HG02870 (cell line): ENCODE data around the gene PRKCQ.
A peak's percentile ranks its signal among the peaks of the same experiment; 100 is the strongest.

ENCODE experiments used
- ATAC-seq: cut with Tn5 transposase; IDR thresholded peaks from one replicate; pipeline ENCODE4 v1.9.1; 2021; ENCODE audit warnings: mild to moderate bottlenecking, moderate library complexity; ENCODE audit not compliant: unreplicated experiment

PRKCQ gene

DNA sequence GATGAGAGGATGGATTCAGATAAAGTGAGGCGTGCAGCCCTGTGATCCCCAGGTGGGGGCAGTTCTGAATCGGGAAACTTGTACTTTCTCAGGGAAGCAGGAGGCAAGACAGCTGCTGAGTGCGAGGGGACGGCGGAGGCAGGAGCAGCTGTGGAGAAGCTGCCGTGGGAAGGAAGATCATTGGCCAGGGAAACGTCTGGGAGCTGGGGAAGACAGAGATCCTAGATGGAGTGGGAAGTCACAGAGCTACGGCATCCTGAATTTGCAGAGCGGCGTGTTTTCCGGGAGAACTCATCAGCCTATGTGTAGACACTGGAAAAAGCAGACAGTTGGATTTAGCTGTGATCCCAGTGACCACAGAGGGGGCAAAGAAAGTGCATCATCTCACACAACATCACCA, 9.2 kb downstream of the PRKCQ start:
- ATAC-seq: no peak

DNA sequence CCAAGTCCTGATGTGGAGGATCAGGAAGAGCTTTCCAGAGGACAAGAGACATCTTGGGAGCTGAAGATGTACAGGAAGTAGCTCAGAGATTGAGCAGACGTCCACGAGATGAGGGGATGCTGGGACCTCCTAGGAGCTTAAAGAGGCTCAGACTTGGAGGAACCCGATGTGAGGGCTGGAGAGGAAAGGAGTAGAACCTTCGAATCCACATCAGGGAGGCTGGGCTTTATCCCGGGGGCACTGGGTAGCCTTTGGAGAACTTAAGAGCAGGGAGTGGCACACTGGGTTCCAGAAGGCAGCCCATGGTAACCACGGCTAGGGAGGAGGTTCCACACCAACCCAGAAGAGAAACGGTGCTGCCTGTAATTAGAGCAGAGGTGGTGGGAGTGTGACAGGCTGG, 10.8 kb downstream of the PRKCQ start:
- no peak for ATAC-seq

DNA sequence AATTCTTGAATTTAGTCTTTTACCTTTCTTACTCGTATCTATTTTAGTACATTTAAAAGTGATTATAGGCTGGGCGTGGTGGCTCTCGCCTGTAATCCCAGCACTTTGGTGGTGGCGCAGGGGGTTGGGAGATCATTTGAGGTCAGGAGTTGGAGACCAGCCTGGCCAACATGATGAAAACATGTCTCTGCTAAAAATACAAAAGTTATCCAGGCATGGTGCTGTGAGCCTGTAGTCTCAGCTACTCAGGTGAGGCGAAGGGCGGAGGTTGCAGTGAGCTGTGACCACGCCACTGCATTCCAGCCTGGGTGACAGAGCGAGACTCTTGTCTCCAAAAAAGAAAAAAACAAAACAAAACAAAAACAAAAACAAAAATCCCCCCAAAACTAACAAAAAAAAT, 12.2 kb downstream of the PRKCQ start:
- ATAC-seq: no peak

DNA sequence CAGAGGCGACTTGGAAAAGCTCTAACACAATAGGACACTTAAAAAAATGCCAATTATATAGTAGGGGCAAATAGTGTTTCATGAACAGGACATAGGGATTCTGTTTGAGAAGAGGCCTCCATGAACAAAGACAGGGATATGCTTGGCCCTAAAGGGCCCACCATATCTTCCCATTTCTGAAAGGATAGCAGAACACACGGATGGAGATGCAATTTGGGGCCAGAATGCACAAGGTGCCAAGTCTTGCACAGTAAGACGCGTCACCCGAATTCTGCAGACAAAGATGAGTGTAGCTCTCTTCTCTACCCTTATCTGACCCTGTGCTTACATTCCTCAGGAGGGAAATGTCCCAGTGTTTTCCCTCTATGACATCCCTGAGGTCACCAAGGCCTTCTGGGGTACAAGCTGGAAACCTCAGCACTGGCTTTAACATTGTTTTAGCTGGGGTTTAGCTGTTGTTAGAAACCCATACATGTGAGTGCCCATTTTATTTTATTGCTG, 12.8 kb downstream of the PRKCQ start:
- no peak for ATAC-seq

DNA sequence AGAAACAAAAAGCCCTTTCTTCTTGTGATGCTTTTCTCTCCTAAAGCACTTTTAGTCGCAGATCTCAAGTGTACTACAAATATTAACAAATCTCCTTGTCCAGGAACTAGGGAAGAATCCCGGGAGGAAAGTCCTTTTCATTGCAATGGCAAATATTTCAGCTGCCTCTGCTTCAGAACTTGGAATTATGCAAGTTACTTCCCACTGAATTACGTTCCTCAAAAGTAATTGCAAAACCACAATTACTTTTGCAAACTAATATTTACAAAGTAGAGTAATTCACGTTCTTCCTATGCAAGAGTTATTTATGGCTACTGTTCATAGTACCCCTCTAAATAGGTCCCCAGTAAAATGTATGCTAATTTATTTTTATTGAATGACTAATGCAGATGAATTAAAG, 14.5 kb downstream of the PRKCQ start:
- no peak for ATAC-seq

DNA sequence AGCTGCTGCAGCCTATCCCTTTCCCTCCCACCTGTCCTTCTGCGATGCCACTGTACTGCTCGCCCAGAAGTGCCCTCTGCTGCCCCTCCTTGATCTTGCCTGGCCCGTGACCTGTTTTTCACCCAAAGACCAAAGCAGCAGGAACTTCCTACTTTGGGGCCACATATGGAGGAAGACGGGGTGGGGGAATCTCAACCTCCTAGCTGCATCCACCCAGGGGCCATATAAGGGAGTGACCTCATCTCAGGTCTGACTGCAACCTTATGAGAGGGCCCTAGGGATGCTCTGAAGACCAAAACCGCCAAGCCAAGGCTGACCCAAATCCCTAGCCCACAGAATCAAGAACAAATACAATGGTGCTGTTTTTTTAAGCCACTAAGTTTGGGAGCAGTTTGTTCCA, 15.7 kb downstream of the PRKCQ start:
- ATAC-seq: no peak

DNA sequence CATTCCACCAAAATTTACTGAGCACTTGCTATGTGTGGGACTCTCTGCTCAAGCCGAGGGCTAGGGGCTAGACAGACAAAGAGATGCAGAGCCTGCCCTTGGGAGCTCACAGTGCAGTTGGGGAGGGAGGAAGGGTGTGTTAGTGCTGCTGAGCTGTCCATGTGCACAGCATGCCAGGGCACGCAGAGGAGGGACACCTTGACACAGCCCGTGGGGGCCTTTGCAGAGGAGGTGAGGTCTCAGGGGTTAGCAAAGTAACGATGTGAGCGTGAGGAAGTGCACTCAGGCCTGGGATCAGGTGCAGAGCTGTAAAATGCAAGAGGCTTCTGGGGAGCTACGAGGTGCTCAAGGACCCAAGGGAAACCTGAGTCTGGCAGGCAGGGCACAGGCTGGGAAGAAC, 16.3 kb downstream of the PRKCQ start:
- ATAC-seq: no peak

DNA sequence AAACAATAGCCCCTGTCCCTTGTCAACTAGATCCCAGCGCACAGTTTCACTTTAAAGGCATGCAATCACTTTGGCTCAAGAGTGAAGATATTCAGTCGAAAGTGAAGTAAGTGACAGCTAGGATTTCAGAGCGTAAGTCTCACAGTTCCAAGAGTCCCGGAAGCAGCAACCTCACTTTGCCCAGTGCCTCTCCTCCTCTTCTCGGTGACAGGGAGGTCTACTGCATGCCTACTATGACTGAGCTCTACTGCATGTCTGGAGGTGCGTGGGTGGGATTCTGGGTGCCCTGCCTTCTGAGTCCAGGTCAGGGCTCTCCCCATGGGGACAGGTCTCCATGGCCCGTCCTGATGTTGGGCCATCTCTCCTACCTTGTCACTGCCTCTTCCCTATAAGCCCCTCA, 17.0 kb downstream of the PRKCQ start:
- ATAC-seq: no peak

DNA sequence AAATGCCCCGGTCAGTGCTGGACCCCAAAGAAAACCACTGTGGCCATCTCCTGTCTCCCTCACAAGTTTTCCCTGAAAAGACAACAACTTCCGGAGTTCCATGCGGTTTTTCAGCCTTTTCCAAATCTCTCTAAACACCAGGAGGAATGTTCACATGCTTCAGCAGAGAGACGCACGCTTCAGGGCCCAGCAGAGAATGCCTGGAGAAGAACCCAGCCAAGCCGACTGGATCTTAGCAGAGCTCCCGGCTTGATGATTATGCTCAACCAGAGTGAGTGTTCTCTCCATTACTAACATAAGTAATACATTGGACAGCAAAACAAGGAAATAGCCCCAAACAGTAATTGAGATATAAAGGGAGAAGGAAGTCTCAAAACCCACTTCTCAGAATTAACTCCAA, 17.9 kb downstream of the PRKCQ start:
- no peak for ATAC-seq

DNA sequence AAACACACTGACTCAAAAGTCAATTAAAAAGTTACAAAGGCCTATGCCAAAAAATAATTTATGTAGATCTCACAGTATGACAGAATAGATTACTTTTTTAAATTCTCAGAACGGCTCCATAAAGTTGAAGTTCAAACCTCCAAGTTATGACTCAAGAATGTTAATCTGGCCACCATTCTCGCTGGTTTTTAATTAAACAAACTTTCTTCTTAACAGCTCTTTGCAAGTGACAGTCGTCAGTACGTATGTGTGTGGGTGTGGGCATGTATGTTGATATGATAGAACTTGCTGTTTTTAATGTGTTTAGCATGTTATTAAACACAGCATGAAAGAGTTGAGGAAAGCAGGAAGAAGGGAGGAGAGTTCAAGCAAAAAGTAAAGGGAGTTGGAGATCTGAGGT, 18.5 kb downstream of the PRKCQ start:
- ATAC-seq: no peak

DNA sequence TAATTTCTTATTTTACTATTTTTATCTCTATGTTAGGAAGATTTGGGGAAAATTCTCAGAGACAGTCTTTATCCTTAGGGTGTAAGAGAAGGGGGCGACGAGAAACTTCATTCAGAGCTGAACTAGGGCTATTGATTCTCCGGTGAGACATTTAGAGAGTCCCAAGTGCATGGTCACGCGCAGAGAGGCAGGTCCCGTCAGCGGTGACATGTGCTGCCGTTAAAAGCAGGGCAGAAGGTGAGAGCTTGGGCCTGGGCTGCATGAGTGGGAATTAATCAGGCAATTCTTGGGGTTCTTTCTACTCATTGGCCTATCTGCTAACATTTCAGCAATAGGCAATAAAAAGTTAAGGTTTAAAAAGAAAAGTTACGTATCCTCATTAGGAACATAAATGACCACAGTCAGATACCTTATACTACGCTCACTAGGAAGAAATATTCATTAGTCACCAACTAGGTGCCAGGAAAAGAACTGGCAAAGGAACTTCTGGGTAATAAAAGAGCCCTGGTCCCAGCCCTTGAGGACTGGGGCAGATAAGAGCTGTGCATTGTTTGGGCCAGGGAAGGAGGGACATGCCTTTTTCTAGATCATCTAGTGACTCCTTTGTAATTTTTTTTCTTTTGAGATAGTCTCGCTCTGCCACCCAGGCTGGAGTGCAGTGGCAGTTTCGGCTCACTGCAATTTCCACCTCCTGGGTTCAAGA, 21.2 kb downstream of the PRKCQ start:
- ATAC-seq: no peak

DNA sequence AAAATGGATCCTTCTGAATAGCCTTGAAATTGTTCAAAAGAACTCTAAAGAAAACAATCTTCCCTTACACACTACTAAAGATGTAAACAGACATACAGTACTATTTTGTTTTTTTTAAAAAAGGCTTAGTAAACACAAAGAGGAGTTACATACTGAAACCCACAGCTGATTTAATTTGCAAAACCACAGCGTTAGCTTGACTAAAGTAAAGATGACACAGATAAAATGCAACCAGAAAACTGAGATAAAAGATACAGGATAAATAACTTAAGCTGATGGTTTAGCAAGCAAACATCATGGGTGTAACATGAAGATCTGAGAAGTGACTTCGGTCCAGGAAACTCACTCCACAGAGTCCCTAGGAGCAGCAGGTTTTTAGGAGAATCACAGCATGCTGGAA, 21.8 kb downstream of the PRKCQ start:
- no peak for ATAC-seq

DNA sequence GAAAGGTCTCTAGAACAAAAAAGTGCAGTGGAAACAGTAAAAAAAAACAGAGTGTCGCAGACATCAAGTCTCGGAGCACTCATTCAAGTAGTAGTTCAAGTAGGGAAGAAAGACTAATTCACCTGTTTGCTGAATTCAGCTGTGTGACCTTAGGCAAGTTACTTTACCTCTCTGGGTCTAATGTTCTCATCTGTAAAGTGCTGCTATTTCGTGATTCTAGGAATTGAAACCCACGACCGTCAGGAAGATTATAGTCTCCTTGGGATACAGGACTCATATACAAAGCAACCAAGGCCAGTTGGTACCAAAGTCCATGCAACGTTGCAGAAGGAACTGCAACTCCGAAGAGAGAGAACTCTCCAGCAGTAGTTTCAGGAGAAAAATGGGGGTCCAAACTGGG, 26.1 kb downstream of the PRKCQ start:
- ATAC-seq: no peak

DNA sequence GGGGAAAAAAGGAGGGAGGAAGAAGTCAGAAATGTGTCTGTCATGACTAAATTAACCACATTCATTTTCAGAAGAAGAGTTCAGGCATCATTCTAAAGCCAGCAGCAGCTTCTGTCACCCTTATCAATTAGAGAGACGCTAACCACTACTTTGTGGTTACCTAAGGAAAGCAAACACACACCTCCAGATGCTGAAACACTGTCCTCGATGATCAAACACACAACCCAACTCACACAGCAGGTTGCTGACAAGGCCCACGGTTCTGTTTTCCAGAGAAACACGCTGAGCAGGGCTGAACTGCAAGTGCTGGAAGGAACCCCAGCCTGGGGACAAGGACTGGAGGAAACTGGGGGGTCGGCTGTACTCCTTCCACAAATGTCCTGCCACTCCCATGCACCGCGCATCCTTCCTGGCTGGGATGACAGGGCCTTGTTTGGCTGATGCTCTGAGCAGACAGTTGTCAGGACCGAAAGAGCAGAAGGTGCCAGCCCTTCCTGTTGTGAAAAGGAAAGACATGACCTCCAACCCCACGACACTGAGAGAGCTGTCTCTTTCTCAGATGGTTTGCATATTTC, 36.6 kb downstream of the PRKCQ start:
- peak; percentile 66 for ATAC-seq

DNA sequence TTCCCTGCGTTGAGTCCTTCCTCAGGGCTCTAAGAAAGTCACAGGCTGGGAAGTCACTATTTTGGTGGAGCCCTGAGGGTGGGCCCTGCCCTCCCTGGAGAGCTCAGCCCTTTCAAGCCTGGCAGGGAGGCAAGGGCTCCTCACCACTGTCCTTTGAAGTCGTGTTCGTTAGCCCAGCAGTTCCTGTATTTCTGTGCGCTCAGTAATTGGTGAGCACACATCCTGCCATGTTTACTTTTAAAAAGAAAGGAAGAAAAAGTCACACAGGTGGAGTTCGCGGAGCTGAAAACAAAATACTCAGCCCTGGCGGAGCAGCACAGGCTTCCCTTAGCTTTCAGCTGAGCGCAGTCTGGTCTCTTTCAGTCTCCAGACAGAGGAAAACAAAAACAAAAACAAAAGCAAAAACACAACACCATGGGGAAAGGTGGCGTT, 37.1 kb downstream of the PRKCQ start:
- ATAC-seq: peak; percentile 52

DNA sequence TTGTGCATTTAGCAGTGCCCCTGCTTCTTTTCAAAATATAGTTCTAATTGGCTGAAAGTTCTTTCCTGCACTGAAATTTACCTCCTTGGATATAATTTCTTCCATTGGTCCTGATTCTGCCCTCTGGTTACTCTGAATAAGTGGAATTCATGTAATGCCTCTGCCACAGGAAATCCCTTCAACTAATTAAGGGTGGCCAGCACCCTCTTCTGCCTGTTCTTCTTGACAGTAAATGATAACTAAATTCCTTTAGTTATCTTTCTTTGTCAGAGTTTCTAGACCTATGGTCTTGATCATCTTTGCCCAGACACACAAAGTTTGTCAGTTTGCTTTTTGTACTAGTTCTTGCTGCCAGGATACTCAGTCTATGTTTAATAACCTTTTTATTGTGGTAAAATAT, 40.2 kb downstream of the PRKCQ start:
- no peak for ATAC-seq

DNA sequence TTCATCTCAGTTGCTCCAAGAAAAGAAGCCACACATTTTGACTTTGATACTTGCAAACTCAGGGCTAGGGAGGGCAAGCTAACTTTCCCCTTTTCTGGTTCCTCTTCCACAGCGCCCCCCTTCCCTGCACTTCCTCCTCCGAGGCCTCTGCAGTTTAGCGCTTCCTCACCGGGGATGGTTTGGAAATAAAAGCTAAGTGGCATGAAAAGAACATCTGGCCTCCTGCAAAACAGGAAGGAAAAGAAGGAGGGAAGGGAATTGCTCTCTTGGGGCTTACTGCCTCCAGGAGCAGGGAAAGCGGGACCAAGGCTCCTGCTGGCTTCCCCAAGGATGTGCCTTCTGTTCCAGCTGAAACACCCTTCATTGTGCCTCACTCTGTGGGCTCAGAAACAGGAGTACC, 42.3 kb downstream of the PRKCQ start:
- no peak for ATAC-seq

DNA sequence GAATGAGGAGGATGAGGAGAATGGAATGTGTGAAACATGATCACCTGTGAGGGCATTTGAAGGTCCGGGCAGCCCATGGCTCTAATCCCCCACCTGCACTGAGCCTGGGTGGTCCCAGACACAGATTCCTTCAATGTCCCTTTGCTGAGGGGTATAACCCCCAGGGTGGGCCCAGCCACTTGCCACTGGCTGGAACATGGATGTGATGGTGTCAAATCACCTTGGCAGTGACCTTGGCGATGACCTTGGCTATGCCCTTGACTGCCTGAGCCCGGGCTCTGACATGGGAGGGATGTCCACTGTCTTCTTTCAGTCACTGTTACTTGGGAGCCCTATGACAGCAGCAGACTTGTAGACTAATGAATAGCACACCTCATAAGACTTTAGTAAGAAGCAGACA, 44.0 kb downstream of the PRKCQ start:
- ATAC-seq: no peak

DNA sequence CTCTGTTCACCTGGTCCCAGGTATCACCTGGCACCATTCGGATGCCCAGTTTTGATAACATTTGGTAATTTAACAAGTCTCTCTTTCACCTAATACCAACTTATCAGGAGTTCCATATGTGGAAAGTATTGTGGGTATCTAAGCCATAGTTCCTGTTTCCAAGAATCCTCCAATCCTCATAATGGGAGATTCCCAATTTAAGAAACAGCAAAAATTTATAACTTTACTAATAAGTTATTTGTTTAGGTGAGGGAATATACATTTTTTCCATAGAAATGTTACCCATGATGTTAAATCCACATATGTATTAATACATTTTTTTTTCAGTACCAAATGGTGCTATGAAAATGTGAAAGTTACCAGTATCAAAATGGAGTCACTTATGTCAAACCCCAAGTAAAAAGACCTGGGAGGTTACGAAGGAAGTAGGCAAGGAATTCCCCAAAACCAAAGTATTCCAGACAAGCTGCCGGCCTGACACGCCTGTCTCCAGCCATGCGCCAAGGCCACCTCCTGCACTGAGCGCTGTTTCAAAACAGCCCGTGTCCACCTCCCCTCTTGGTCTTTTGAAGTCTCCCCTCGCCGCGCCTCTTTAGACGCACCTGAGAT, 44.8 kb downstream of the PRKCQ start:
- ATAC-seq: no peak

DNA sequence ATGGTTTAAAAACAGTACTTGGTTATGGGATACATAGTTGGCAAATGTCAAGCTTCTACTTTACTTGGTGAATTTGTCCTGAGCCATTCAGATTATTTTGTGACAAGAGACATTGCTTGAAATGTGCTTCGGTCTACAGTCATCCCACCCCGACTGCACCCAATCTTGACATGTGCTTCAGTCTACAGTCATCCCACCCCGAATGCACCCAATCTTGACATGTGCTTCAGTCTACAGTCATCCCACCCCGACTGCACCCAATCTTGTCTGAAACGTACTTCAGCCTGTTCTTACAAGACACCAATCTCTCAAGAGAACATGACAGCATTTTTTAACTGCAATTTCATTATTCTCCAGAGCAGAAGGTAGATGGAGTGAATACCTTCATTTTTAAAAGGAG, 47.8 kb downstream of the PRKCQ start:
- no peak for ATAC-seq

DNA sequence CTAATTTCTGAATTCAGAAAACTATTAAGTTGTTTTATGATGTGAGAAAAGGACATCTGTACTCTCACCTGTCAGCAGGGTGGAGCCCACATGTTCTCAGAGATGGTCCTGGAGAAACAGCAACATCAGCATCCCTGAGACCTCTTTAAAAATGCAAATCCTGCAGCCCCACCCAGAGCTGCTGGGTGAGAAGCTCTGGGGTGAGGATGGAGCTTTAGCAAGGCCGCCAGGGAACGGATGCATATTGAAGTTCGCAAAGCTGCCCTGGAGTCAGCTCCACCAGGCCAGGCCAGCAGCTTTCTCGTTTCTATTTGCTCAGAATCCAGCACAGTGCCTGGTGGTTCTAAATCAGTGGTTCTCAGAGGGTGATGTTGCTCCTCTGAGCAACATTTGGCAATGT, 49.1 kb downstream of the PRKCQ start:
- no peak for ATAC-seq

DNA sequence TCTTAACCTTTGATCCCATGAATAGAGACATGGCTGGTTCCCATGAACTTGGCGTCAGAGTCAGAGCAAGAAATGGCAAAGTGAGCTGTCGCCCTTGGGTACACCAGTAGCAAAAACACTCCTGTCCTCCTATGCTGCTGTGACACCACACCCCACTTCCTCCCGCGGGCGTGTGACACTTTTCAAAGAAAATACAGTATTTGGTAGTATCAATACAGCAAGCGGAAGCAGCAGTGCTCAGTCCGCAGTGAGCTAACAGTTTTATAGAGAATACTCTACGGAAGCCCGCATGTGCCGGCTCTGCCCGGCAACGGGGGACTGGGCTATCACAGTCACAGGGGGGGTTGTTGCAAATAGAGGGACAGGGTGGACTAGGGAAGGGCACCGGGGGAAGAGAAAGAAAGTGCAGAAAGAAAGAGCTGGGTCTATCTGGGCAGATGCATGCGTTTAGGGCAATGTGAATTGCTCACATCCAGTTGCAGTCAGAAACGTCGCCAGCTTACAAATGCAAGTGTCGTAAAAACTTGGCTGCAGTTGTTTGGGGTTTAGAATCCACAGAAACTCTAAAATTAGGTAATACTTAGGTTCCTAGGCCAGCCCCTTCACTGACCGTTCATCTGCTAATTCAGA, 49.8 kb downstream of the PRKCQ start:
- ATAC-seq: no peak
